ENCODE data around the gene EPHX1. TPM values are rescaled to one million over a fixed set of nuclear protein-coding genes. Genes with fewer than 3 reads are reported as not detected.

EPHX1 gene
- polyA plus RNA-seq (2012; ENCODE audit: insufficient read length, low read depth) = 30.1 TPM

GRCh38 chr1:225809842-225810578, at the start of gene EPHX1:
TSS of gene EPHX1 (plus strand) at chr1:225810124. CDS start at chr1:225828730, 18,606 bp downstream.
- TF ChIP-seq TAF1 (IDR thresholded peaks at IDR 0.05; ENCODE audit: borderline replicate concordance, insufficient read depth, low read length) (peak; percentile 68; the same call in 1 of the 2 replicates), FOXP2 (optimal IDR thresholded peaks at IDR 0.05; ENCODE audit: borderline replicate concordance, extremely low read depth, extremely low read length, insufficient read depth) (peak; percentile 42), SIN3A (IDR thresholded peaks at IDR 0.05; ENCODE audit: borderline replicate concordance, insufficient read depth, low read length) (0 out of 2 replicates have a peak, but pooled peaks have one; percentile 26), POLR2AphosphoS5 (IDR thresholded peaks at IDR 0.05; ENCODE audit: low read depth, low read length) (peak; percentile 92)
- TF ChIP-seq, protein P1, sequence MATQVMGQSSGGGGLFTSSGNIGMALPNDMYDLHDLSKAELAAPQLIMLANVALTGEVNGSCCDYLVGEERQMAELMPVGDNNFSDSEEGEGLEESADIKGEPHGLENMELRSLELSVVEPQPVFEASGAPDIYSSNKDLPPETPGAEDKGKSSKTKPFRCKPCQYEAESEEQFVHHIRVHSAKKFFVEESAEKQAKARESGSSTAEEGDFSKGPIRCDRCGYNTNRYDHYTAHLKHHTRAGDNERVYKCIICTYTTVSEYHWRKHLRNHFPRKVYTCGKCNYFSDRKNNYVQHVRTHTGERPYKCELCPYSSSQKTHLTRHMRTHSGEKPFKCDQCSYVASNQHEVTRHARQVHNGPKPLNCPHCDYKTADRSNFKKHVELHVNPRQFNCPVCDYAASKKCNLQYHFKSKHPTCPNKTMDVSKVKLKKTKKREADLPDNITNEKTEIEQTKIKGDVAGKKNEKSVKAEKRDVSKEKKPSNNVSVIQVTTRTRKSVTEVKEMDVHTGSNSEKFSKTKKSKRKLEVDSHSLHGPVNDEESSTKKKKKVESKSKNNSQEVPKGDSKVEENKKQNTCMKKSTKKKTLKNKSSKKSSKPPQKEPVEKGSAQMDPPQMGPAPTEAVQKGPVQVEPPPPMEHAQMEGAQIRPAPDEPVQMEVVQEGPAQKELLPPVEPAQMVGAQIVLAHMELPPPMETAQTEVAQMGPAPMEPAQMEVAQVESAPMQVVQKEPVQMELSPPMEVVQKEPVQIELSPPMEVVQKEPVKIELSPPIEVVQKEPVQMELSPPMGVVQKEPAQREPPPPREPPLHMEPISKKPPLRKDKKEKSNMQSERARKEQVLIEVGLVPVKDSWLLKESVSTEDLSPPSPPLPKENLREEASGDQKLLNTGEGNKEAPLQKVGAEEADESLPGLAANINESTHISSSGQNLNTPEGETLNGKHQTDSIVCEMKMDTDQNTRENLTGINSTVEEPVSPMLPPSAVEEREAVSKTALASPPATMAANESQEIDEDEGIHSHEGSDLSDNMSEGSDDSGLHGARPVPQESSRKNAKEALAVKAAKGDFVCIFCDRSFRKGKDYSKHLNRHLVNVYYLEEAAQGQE (IDR thresholded peaks at IDR 0.05; ENCODE audit: insufficient read depth in 1 of 2, low read depth in 2 of 2, low read length in 2 of 2) = peak in 1 of 2 experiments; percentile 58; a peak in 1 of 4 replicates

GRCh38 chr1:225760531-225760930, 49.4 kb upstream of the EPHX1 start:
- TF ChIP-seq FOXP2 (optimal IDR thresholded peaks at IDR 0.05; ENCODE audit: borderline replicate concordance, extremely low read depth, extremely low read length, insufficient read depth) (no peak), TAF1 (IDR thresholded peaks at IDR 0.05; ENCODE audit: borderline replicate concordance, insufficient read depth, low read length) (no peak), SIN3A (IDR thresholded peaks at IDR 0.05; ENCODE audit: borderline replicate concordance, insufficient read depth, low read length) (no peak), POLR2AphosphoS5 (IDR thresholded peaks at IDR 0.05; ENCODE audit: low read depth, low read length) (no peak)
- TF ChIP-seq, protein P1 (IDR thresholded peaks at IDR 0.05; ENCODE audit: insufficient read depth in 1 of 2, low read depth in 2 of 2, low read length in 2 of 2) = no peak

GRCh38 chr1:225762002-225762441, 47.9 kb upstream of the EPHX1 start:
- no peak for TF ChIP-seq POLR2AphosphoS5 (IDR thresholded peaks at IDR 0.05; ENCODE audit: low read depth, low read length)
- TF ChIP-seq SIN3A (IDR thresholded peaks at IDR 0.05; ENCODE audit: borderline replicate concordance, insufficient read depth, low read length) = no peak
- TF ChIP-seq, protein P1 (IDR thresholded peaks at IDR 0.05; ENCODE audit: insufficient read depth in 1 of 2, low read depth in 2 of 2, low read length in 2 of 2) = no peak
- TF ChIP-seq FOXP2 (optimal IDR thresholded peaks at IDR 0.05; ENCODE audit: borderline replicate concordance, extremely low read depth, extremely low read length, insufficient read depth) = no peak
- no peak for TF ChIP-seq TAF1 (IDR thresholded peaks at IDR 0.05; ENCODE audit: borderline replicate concordance, insufficient read depth, low read length)

DNA sequence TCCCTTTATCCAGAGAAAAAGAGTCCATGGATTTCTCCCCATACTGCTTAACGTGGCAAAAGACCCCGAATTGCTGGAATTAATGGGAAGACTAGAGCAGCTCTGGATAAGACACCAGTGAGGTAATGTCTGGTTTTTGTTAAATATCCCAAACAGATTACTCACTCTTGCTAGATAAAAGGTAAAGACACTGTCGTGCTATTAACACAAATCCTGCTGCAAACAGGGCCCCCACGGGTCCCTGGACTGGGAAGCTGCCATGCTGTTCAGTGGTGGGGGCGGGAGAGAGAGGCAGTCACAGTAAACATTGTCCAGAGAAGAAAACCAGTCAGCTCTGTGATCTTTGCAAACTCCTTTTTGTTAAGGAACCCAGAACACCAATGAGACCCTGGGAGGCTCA, 47.5 kb upstream of the EPHX1 start:
- no peak for TF ChIP-seq POLR2AphosphoS5 (IDR thresholded peaks at IDR 0.05; ENCODE audit: low read depth, low read length)
- TF ChIP-seq, protein P1 (IDR thresholded peaks at IDR 0.05; ENCODE audit: insufficient read depth in 1 of 2, low read depth in 2 of 2, low read length in 2 of 2) = no peak
- no peak for TF ChIP-seq SIN3A (IDR thresholded peaks at IDR 0.05; ENCODE audit: borderline replicate concordance, insufficient read depth, low read length)
- no peak for TF ChIP-seq FOXP2 (optimal IDR thresholded peaks at IDR 0.05; ENCODE audit: borderline replicate concordance, extremely low read depth, extremely low read length, insufficient read depth)
- TF ChIP-seq TAF1 (IDR thresholded peaks at IDR 0.05; ENCODE audit: borderline replicate concordance, insufficient read depth, low read length) = no peak
